T-helper 1 cell treated with Interleukin-12 subunit alpha and Interleukin-12 subunit beta and Interleukin-4 antibody, amounts not matched to agents 30 ng/mL and 1 ng/mL, for 36 hours (primary cell): ENCODE results near the gene UPP1. TPM values are rescaled to one million over a fixed set of nuclear protein-coding genes. Genes with fewer than 3 reads are reported as not detected.
"Not testable (repeated sequence)": the region's sequence is repeated elsewhere in the genome, so short reads cannot be mapped to it uniquely, and the experiment has no call there.

Experiments used
- intact Hi-C: fragments of 100-400 bp; cut with micrococcal nuclease; formaldehyde crosslinking; loops from one replicate; pipeline ENCODE4 v1.15.1; 2024
- total RNA-seq: library from RNA; stranded (reverse); gene quantifications from 2 replicates; pipeline ENCODE4 v1.2.3, GENCODE V29; 2022

The UPP1 gene
- total RNA-seq, result 79.4 and 79.6 TPM in 2 replicates

- intact Hi-C loops, result loop anchor here (1.0 kb wide), 5 partner anchors 8 to 110 kb away; partner anchors contain the start of genes C7orf57 and HUS1
These were observed at the start of gene UPP1 for GRCh38 chr7:48089046-48090003. TSS of gene UPP1 (plus strand) at chr7:48089265. CDS start at chr7:48094784, 5,519 bp downstream.

GRCh38 chr7:48040944-48041652 lies 48.0 kb upstream of the UPP1 start:
- intact Hi-C loops, result no loop called here

- intact Hi-C loops, result no loop called here
These were observed 47.5 kb upstream of the UPP1 start for GRCh38 chr7:48041653-48041970.

- intact Hi-C loops, result no loop called here
These were observed 46.8 kb upstream of the UPP1 start for GRCh38 chr7:48042216-48042615.

- intact Hi-C loops, result no loop called here
These were observed 46.4 kb upstream of the UPP1 start for GRCh38 chr7:48042636-48043035.

GRCh38 chr7:48045195-48045765 lies 43.8 kb upstream of the UPP1 start:
- intact Hi-C loops, result no loop called here

GRCh38 chr7:48046458-48046857 lies 42.6 kb upstream of the UPP1 start:
- intact Hi-C loops, result loop anchor here (1.0 kb wide), 2 partner anchors 42 to 64 kb away; no protein-coding TSS in a partner anchor

GRCh38 chr7:48048113-48048512 lies 41.0 kb upstream of the UPP1 start:
- intact Hi-C loops, result no loop called here

- intact Hi-C loops, result no loop called here
These were observed 39.2 kb upstream of the UPP1 start for GRCh38 chr7:48049850-48050249.

- intact Hi-C loops, result no loop called here
These were observed 36.3 kb upstream of the UPP1 start for GRCh38 chr7:48052748-48053147.

- intact Hi-C loops, result no loop called here
These were observed 35.3 kb upstream of the UPP1 start for GRCh38 chr7:48053736-48054135.

- intact Hi-C loops, result loop anchor here (2.0 kb wide), 1 partner anchor 26 kb away; no protein-coding TSS in a partner anchor
These were observed 30.1 kb upstream of the UPP1 start for GRCh38 chr7:48058990-48059389.

GRCh38 chr7:48059706-48060105 lies 29.4 kb upstream of the UPP1 start:
- intact Hi-C loops, result loop anchor here (2.0 kb wide), 1 partner anchor 25 kb away; no protein-coding TSS in a partner anchor

- intact Hi-C loops, result no loop called here
These were observed 25.1 kb upstream of the UPP1 start for GRCh38 chr7:48063985-48064384.

- intact Hi-C loops, result no loop called here
These were observed 21.6 kb upstream of the UPP1 start for GRCh38 chr7:48067475-48067874.

- intact Hi-C loops, result no loop called here
These were observed 14.8 kb upstream of the UPP1 start for GRCh38 chr7:48074204-48074654.

GRCh38 chr7:48077423-48077822 lies 11.6 kb upstream of the UPP1 start:
- intact Hi-C loops, result no loop called here

GRCh38 chr7:48078470-48078869 lies 10.6 kb upstream of the UPP1 start:
- intact Hi-C loops, result no loop called here

GRCh38 chr7:48082378-48082777 lies 6.7 kb upstream of the UPP1 start:
- intact Hi-C loops, result not testable (repeated sequence)

GRCh38 chr7:48083114-48083830 lies 5.8 kb upstream of the UPP1 start:
- intact Hi-C loops, result no loop called here
